Keratinocyte (primary cell): ENCODE results near the gene ITGB8. TPM values are rescaled to one million over a fixed set of nuclear protein-coding genes. Genes with fewer than 3 reads are reported as not detected.
"Not testable (repeated sequence)": the region's sequence is repeated elsewhere in the genome, so short reads cannot be mapped to it uniquely, and the experiment has no call there.

Experiments used
- DNase-seq: peaks from one replicate; pipeline ENCODE4 v3.0.0-alpha.2; 2011; ENCODE audit warnings: low read depth, missing footprints, low spot score
- FAIRE-seq: peaks from 2 replicates; lab custom pipeline; 2011; peaks lifted over from hg19 to GRCh38; lab: Jason Lieb, UNC
- H2AFZ ChIP-seq: 2 replicates; pipeline ENCODE4 v1.6.0; 2012; ENCODE audit warnings: low read length, control low read depth, inconsistent platforms; ENCODE audit not compliant: control insufficient read depth
- H3K27ac ChIP-seq: 2 replicates; pipeline ENCODE4 v1.5.1; 2011; ENCODE audit warnings: low read length; ENCODE audit not compliant: control insufficient read depth, insufficient read depth
- H3K27me3 ChIP-seq: 3 replicates; pipeline ENCODE4 v1.6.0; 2011; ENCODE audit warnings: low read length; ENCODE audit not compliant: control insufficient read depth, insufficient read depth; ENCODE audit errors: extremely low read depth
- H3K36me3 ChIP-seq, 2 experiments: 2 replicates in 1 of 2; 3 replicates in 1 of 2; pipeline ENCODE4 v1.5.1; 2011; ENCODE audit warnings: low read length in 2 of 2, mild to moderate bottlenecking in 1 of 2; ENCODE audit not compliant: control insufficient read depth in 2 of 2, insufficient read depth in 2 of 2; ENCODE audit errors: extremely low read depth in 1 of 2
- H3K4me1 ChIP-seq: 3 replicates; pipeline ENCODE4 v1.5.1; 2011; ENCODE audit warnings: low read length; ENCODE audit not compliant: control insufficient read depth, insufficient read depth; ENCODE audit errors: extremely low read depth
- H3K4me2 ChIP-seq: 3 replicates; pipeline ENCODE4 v1.6.0; 2011; ENCODE audit warnings: low read depth, low read length; ENCODE audit not compliant: control insufficient read depth, insufficient read depth; ENCODE audit errors: extremely low read depth
- H3K4me3 ChIP-seq, 3 experiments: fragments of 200-600 bp in 1 of 3; sonication (generic) in 1 of 3; 2 replicates in 2 of 3; 3 replicates in 1 of 3; pipeline ENCODE4 v1.5.1; 2011 to 2016; ENCODE audit warnings: low read length in 3 of 3, mild to moderate bottlenecking in 3 of 3, control low read depth in 2 of 3, inconsistent platforms in 1 of 3, low read depth in 1 of 3, mixed read lengths in 1 of 3, mixed run types in 1 of 3, moderate library complexity in 1 of 3; ENCODE audit not compliant: control insufficient read depth in 2 of 3, insufficient read depth in 2 of 3; ENCODE audit errors: extremely low read depth in 1 of 3
- H3K79me2 ChIP-seq: 2 replicates; pipeline ENCODE4 v1.6.0; 2012; ENCODE audit warnings: low read length; ENCODE audit not compliant: control insufficient read depth, insufficient read depth
- H3K9ac ChIP-seq: 3 replicates; pipeline ENCODE4 v1.6.0; 2011; ENCODE audit warnings: low read length; ENCODE audit not compliant: control insufficient read depth, insufficient read depth; ENCODE audit errors: extremely low read depth
- H3K9me1 ChIP-seq: 3 replicates; pipeline ENCODE4 v1.6.0; 2011; ENCODE audit warnings: low read length; ENCODE audit not compliant: control insufficient read depth, insufficient read depth; ENCODE audit errors: extremely low read depth
- H3K9me3 ChIP-seq: 2 replicates; pipeline ENCODE4 v1.5.1; 2012; ENCODE audit warnings: low read depth, low read length; ENCODE audit not compliant: control insufficient read depth
- H4K20me1 ChIP-seq: 3 replicates; pipeline ENCODE4 v1.6.0; 2011; ENCODE audit warnings: low read length; ENCODE audit not compliant: control insufficient read depth, insufficient read depth; ENCODE audit errors: extremely low read depth
- CTCF ChIP-seq, 3 experiments: IDR thresholded peaks in 1 of 3; conservative IDR thresholded peaks in 1 of 3; optimal IDR thresholded peaks in 1 of 3; 2 replicates in 2 of 3; 3 replicates in 1 of 3; pipeline versions ENCODE3 to v1.5.1; 2011; ENCODE audit warnings: low read length in 3 of 3, mild to moderate bottlenecking in 3 of 3, moderate library complexity in 2 of 3, control low read depth in 1 of 3, inconsistent platforms in 1 of 3; ENCODE audit not compliant: insufficient read depth in 2 of 3; ENCODE audit errors: extremely low read depth in 1 of 3
- EZH2 ChIP-seq: IDR thresholded peaks from one replicate; pipeline ENCODE4 v1.6.1; 2012; ENCODE audit warnings: inconsistent platforms, mild to moderate bottlenecking, low read length, moderate library complexity
- dilution Hi-C: fragments of 300-500 bp; cut with MboI; formaldehyde crosslinking; loops from one replicate; pipeline ENCODE4 v1.7.0; 2020; ENCODE audit warnings: low sequenced_read_pairs; ENCODE audit not compliant: extremely low pct_ligation_motif_present
- polyA plus RNA-seq, 5 experiments: library from polyadenylated mRNA; depleted of rRNA in 3 of 5; stranded (reverse) in 3 of 5; stranded (forward) in 1 of 5; unstranded in 1 of 5; fragments of >200 nt; gene quantifications; 1 replicate in 1 of 5; 2 replicates in 3 of 5; 3 replicates in 1 of 5; pipeline versions ENCODE4 v1.2.1 to v1.2.3, GENCODE V29; 2011 to 2012; ENCODE audit warnings: missing spikeins in 2 of 5, low read depth in 1 of 5, low replicate concordance in 1 of 5

Gene ITGB8
- polyA plus RNA-seq, 1 donor (not counting 4 experiments of a cell fraction or from before 2014, with no cell fraction given) = 10.9 TPM

GRCh38 chr7:20385126-20385525 lies 54.4 kb downstream of the ITGB8 start:
- Histone ChIP-seq H4K20me1 (no peaks in the 10 kb centered on the region), H3K9me3 (no peaks in the 10 kb centered on the region), H3K4me1 (peaks cover 10% of the 10 kb centered on the region), H3K36me3 (peaks cover 0 to 5% of the 10 kb centered on the region in 2 experiments), H3K79me2 (no peaks in the 10 kb centered on the region), H2AFZ (no peak overlapping the region), H3K9ac (no peak overlapping the region), H3K4me2 (peak overlapping the region; percentile 28), H3K4me3 (no peak overlapping the region), H3K27me3 (no peaks in the 10 kb centered on the region), H3K27ac (peak overlapping the region; percentile 1), H3K9me1 (no peaks in the 10 kb centered on the region)
- dilution Hi-C loops = no loop called here
- DNase-seq = no peak
- FAIRE-seq = peak; percentile 91
- TF ChIP-seq EZH2 (no peak), CTCF (optimal IDR thresholded peaks at IDR 0.05 in 1 of 3, IDR thresholded peaks at IDR 0.05 in 1 of 3, conservative IDR thresholded peaks at IDR 0.05 in 1 of 3; ENCODE audit: extremely low read depth in 1 of 3, insufficient read depth in 2 of 3, low read length in 3 of 3) (no peak)

- no peak overlapping the region for H3K9ac ChIP-seq
- no peak overlapping the region for H3K27ac ChIP-seq
- peaks cover 10% of the 10 kb centered on the region for H3K4me1 ChIP-seq
- DNase-seq (no peak), FAIRE-seq (no peak)
- TF ChIP-seq EZH2 (no peak), CTCF (optimal IDR thresholded peaks at IDR 0.05 in 1 of 3, IDR thresholded peaks at IDR 0.05 in 1 of 3, conservative IDR thresholded peaks at IDR 0.05 in 1 of 3; ENCODE audit: extremely low read depth in 1 of 3, insufficient read depth in 2 of 3, low read length in 3 of 3) (no peak)
- H3K9me3 ChIP-seq = no peaks in the 10 kb centered on the region
- no peak overlapping the region for H3K4me3 ChIP-seq
- dilution Hi-C loops = no loop called here
- no peak overlapping the region for H2AFZ ChIP-seq
- no peaks in the 10 kb centered on the region for H3K79me2 ChIP-seq
- no peak overlapping the region for H3K4me2 ChIP-seq
- peaks cover 6% of the 10 kb centered on the region in 2 experiments for H3K36me3 ChIP-seq
- H4K20me1 ChIP-seq = no peaks in the 10 kb centered on the region
- no peaks in the 10 kb centered on the region for H3K9me1 ChIP-seq
- no peaks in the 10 kb centered on the region for H3K27me3 ChIP-seq
These were observed 57.4 kb downstream of the ITGB8 start for GRCh38 chr7:20388084-20388483.

- H4K20me1 ChIP-seq, H2AFZ ChIP-seq, H3K27me3 ChIP-seq, dilution Hi-C loops, DNase-seq, H3K9me3 ChIP-seq, H3K79me2 ChIP-seq, H3K4me2 ChIP-seq, H3K27ac ChIP-seq, H3K9me1 ChIP-seq, H3K9ac ChIP-seq, H3K4me3 ChIP-seq, FAIRE-seq, H3K36me3 ChIP-seq: not testable (repeated sequence)
- H3K4me1 ChIP-seq = peaks cover 16% of the 10 kb centered on the region
These were observed 58.5 kb downstream of the ITGB8 start for GRCh38 chr7:20389192-20389591.
